HG03175 (cell line): ENCODE measurements around the gene TSPAN5.
"Not testable (repeated sequence)": the region's sequence is repeated elsewhere in the genome, so short reads cannot be mapped to it uniquely, and the experiment has no call there.

ENCODE experiments used
- ATAC-seq: cut with Tn5 transposase; IDR thresholded peaks from one replicate; pipeline ENCODE4 v1.9.1; 2021; ENCODE audit warnings: mild to moderate bottlenecking, moderate library complexity; ENCODE audit not compliant: unreplicated experiment

The TSPAN5 gene

DNA sequence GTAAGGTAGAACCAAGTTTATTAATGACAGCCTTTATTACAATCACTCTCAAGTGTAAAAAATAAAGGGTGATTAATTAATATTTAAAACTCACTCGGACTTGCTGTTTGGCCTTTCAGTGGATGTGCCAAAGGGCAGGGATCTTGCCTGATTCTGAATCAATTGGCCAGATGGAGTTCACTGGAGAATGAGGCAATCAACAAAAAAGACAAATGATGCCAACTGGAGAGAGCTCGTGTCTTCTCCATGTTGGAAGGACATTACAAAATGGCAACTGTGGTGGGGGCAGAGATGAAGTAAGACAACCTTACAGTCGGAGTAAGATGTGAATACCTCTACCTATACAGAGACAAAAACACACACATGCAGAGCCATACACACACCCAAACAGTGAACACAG, 188.0 kb downstream of the TSPAN5 start:
- ATAC-seq = no peak

DNA sequence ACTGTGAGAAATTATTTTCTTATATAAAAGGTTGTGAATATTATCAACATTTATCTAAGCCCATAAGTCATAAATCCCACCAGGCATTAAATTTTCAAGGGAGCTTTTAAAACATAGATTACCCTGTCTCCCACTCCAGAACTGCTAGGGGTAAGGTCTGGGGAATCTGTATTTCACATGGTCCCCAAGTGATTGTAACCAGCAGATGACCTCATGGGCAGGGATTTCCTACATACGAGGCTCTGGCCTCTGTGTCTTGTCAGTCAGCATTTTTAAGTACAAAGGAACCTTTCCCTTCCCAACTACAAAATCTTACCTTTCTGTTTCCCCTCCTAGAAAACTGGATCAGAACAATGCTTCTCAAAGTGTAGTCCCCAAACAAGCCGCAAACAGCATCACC, 188.6 kb downstream of the TSPAN5 start:
- ATAC-seq = no peak

- ATAC-seq = no peak
These were observed 189.7 kb downstream of the TSPAN5 start for GRCh38 chr4:98468709-98469108.

DNA sequence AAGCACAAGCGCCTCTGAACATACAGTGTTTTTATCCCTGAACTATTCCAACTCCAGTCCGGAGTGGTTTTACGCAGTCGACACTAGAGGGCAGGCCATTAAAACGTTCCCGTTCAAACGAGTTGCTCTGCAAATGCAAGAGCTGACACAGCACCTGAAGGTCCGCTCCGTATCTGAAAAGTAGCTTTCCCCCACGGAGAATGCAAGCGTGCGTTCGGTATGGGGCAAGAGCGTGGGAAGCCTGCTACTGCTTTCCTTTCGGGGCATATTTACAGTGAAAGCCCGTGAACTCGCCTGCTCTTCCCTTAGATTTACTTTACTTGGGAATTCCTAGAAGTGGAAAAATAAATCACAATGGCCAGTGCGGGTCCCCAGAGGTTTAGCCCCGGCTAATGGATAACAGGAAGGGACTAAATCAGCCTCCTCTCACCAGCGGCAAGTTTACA, 190.8 kb downstream of the TSPAN5 start:
- peak; percentile 94 for ATAC-seq

- no peak for ATAC-seq
These were observed 191.4 kb downstream of the TSPAN5 start for GRCh38 chr4:98466868-98467599.

DNA sequence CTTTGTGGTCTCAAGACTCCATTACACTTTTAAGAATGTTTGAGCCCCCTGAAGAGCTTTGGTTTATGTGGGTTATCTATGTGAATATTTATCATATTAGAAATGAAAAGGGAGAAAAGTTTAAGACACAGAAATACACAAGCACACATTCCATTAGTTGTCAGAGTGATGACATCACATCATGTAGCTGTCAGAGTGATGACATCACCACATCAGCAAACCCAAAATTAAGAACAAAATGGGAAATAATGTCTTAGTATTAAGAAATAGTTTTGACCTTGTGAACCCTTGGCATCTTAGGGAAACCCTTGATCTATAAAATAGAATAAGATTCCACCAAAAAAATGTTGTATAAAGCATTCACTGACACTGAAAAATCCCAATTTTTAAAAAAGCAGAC, 195.9 kb downstream of the TSPAN5 start:
- ATAC-seq = no peak

DNA sequence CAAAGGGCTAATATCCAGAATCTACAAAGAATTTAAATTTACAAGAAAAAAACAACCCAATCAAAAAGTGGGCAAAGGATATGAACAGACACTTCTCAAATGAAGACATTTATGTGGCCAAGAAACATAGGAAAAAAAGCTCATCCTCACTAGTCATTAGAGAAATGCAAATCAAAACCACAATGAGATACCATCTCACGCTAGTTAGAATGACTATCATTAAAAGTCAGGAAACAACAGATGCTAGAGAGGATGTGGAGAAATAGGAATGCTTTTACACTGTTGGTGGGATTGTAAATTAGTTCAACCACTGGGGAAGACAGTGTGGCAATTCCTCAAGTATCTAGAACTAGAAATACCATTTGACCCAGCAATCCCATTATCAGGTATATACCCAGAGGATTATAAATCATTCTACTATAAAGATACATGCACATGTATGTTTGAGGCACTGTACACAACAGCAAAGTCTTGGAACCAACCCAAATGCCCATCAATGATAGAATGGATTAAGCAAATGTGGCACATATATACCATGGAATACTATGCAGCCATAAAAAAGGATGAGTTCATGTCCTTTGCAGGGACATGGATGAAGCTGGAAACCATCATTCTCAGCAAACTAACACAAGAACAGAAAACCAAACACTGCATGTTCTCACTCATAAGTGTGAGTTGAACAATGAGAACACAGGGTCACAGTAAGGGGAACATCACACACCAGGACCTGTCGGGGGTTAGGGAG, 197.1 kb downstream of the TSPAN5 start:
- not testable (repeated sequence) for ATAC-seq

- not testable (repeated sequence) for ATAC-seq
These were observed 201.0 kb downstream of the TSPAN5 start for GRCh38 chr4:98457422-98457821.

GRCh38 chr4:98452091-98452490, 206.3 kb downstream of the TSPAN5 start:
- ATAC-seq = no peak

DNA sequence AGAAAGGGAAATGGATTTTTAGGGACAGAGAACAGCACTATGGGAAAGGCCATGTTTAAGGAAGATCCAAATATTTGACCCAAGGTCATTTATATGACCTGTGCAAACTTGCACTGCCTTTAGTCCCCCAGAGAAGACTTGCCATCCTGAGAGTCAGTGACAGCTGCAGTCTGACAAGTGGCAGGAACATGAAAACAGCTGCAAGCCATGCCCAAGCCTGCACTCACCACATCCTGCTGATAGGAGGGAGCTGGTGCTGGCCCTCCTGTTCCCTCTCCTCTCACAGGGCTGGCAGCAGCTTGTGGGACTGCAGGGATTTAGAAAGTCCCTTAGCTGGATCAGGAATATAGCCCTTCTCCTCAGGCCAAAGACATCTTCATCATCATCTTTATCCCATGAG, 209.5 kb downstream of the TSPAN5 start:
- ATAC-seq = peak; percentile 31

DNA sequence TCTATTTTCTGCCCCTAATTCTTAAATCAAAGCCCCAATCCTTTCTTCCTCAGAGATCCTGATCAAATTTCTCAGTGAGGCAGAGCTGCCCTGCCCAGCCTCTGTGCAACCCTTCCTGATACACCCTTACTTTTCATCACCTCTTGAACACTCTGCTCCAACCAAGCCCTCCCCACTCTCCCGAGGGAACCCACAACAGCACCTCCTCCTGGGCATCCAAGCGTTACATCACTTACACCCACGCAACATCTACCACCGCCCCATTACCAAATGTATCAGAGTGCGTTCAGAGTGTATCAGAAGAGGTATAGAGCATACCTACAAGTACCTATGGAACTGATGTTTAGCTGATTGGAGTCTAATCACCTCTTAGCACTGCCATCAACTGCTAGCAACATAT, 210.8 kb downstream of the TSPAN5 start:
- peak; percentile 17 for ATAC-seq

DNA sequence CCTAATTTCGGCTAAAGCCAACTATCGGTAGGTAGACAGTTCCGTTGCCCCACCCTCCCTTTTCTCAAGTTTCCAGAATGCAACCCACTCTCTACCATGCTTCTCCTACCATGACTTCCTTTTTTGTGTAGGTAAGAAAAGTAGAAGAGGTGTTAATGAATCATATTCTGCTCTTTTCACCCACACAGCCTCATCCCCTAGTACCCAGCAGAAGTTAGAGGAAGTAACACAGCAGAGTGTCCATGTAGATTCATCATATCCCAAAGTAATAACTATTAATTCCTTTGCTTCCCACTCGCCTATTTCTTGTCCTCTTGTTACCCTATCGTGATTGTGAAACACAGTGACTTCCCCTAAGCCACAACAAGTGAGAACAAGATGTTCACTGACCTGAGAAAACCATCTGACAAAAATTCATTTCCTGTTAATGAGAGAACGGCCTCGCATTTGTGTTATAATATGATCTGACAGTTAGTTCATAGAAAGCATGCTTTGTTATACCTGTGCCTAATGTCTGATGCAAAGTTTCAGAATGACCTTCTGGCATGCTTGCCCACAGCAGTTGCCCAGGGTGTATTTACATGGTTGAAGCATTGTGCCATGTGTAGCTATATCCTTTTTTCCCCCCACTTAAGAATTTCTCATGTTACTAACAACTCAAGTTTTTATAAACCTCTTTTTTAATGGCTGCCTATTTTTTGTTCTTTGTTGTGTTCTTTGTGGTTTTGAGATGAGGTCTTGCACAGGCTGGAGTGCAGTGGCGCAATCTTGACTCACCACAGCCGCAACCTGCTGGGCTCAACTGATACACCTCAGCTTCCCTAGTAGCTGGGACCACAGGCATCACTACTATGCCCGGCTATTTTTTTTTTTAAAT, 211.7 kb downstream of the TSPAN5 start:
- peak; percentile 69 for ATAC-seq

GRCh38 chr4:98444371-98444770, 214.0 kb downstream of the TSPAN5 start:
- no peak for ATAC-seq

- no peak for ATAC-seq
These were observed 223.6 kb downstream of the TSPAN5 start for GRCh38 chr4:98434816-98435215.

DNA sequence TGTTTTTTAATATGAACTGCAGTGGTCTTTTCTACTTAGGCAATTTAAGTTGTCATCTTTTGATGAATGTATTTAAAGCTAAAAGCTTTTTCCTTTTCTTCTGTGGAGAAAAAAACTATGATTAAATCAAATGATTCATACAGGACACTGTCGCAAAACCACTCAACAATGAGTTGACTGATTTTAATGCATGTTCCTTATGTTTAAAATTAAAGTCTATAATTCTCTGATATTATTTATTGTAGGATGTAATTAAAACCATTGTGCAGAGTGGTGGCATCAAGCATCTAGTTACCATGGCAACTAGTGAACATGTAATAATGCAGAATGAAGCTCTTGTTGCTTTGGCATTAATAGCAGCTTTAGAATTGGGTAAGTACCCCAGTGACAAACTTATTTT, 224.7 kb downstream of the TSPAN5 start:
- no peak for ATAC-seq

DNA sequence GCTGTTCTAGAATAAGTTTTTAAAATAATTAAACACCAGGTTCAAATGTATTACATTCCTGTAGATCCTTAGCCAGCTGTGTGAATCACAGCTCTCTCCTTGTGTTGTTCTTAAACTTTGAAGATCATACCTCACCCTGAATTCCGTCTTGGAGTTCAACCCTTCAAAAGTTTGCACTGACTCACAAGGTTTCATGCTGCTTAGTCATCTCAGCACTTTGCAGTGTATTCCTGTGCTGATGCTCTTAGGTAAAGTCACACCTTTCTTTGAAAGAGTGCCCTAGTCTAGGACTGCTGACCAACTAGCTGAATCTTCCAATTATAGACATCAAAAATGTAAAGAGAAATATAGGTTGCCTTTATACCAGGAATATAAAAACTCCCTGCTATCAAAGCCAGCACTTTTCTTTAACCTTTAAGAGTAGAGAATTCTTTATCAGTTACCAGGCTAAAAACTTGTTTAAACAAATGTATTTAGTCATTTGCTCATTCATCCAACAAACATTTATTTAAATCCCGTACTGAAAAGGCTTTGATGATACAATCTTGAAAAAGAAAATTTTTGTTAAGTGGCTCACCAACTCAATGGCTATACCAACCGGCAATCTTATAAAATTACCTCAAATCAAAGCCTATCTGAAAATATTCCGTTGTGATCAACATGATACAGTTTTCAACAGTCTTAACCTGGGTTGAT, 227.6 kb downstream of the TSPAN5 start:
- no peak for ATAC-seq

DNA sequence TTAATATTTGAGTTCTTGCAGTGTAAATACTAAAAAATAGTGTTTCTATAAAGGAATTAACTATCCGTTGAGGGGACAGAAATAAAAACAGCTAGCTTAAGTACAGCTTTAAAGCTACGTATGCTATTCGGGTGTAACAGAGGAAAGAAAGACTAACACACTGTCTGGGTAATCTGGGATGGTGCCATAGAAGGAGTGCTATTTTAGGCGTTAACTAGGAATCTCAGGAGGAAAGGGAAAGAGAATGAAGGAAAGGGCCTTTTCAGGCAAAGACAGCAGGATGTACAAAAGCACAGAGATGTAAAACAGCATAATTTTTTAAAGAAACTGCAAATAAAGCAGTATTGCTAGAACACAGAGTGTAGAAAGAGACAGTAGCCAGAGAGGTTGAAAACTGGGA, 235.4 kb downstream of the TSPAN5 start:
- ATAC-seq = no peak

DNA sequence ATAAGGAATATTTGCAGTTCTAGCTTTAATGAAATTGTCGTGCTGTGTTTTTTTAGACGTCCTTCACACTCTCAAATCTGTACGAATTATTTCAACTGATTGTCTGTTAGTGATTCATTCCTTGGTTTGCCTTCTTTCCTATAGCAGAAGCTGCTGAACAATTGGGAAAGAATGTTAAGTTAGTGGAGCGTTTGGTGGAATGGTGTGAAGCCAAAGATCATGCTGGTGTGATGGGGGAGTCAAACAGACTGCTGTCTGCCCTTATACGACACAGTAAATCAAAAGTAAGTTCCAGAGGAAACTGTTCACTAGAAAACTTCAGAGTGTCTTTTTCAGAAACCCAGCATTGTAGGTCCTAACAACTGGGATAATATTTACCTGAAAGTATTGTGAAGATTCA, 237.3 kb downstream of the TSPAN5 start:
- ATAC-seq = no peak
